ENCODE measurements around the gene TNFRSF8.

DNA sequence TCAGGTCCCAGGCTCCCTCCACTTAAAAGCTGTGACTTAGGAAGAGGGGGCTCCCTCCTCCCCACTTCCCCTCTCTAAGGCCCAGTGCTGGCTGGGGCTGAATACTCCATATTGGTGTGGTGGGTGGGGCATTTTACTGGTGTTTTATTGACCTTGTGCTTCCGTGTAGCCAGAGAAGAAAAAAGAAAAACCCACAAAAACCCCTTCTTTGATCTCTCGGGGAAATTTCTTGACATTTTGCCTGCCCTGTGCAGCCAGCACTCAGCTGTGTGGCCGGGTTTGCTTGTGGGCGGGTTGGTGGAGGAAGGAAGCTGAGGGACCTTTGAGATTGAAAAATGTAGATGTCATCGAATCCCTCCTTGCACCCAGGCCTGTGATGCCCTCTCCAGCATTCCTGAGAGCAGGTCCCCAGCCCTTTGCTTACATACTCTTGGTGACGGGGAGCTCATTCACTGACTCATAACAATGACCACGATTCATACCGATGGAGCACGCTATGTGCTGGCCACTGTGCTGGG, 24.8 kb downstream of the TNFRSF8 start:
- TF ChIP-seq, protein P1, sequence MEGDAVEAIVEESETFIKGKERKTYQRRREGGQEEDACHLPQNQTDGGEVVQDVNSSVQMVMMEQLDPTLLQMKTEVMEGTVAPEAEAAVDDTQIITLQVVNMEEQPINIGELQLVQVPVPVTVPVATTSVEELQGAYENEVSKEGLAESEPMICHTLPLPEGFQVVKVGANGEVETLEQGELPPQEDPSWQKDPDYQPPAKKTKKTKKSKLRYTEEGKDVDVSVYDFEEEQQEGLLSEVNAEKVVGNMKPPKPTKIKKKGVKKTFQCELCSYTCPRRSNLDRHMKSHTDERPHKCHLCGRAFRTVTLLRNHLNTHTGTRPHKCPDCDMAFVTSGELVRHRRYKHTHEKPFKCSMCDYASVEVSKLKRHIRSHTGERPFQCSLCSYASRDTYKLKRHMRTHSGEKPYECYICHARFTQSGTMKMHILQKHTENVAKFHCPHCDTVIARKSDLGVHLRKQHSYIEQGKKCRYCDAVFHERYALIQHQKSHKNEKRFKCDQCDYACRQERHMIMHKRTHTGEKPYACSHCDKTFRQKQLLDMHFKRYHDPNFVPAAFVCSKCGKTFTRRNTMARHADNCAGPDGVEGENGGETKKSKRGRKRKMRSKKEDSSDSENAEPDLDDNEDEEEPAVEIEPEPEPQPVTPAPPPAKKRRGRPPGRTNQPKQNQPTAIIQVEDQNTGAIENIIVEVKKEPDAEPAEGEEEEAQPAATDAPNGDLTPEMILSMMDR (IDR thresholded peaks at IDR 0.05), result no peak
- TF ChIP-seq POLR2A (IDR thresholded peaks at IDR 0.05), result no peak
- TF ChIP-seq EP300 (IDR thresholded peaks at IDR 0.05), result no peak
